ENCODE results near the gene SYNPO.

The SYNPO gene

GRCh38 chr5:150703762-150704161 lies 63.3 kb downstream of the SYNPO start:
- Histone ChIP-seq H3K36me3 (peaks cover 21 to 45% (median 36%) of the 10 kb centered on the region in 11 experiments), H3K27me3 (no peaks in the 10 kb centered on the region), H3K9ac (no peak overlapping the region), H3K4me1 (peaks cover 15 to 22% (median 20%) of the 10 kb centered on the region in 10 experiments), H3K4me2 (no peak overlapping the region), H3K9me3 (replicated peaks in 1 of 11) (no peaks in the 10 kb centered on the region), H3K4me3 (no peak overlapping the region), H3K27ac (no peak overlapping the region), H4K20me1 (peaks cover 0 to 16% (median 14%) of the 10 kb centered on the region in 11 experiments; a peak in 13 of 22 replicates)
- TF ChIP-seq Cebpa-rat (IDR thresholded peaks at IDR 0.05): no peak

DNA sequence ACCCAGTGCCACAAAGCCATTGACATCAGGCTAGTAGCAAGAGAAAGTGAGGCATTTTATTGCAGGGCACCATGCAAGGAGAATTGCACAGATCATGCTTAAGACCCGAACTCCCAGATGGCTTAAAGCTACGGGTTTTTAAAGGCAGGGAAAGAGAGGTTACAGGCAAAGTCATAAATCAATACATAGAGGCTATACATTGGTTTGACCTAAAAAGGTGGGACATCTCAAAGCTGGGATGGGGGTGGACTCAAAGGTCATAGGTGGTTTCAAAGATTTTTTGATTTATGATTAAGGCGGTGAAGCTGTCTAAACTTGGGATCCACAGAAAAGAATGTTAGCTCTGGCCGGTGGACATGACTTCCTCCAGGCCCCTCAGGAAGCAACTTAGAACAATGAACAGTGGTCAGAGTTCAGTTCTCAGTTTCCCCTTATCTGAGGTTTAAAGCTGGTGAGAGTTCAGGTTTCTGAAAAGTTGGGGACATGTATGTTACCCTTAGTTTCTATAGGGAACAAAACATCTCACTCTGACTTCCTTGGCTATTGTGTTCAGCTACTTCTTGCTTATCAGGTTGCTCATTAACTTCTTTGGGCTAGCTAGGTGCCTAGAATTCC lies 66.4 kb downstream of the SYNPO start:
- H4K20me1 ChIP-seq: peaks cover 0 to 8% (median 0%) of the 10 kb centered on the region in 11 experiments; a peak in 1 of 22 replicates
- H3K4me2 ChIP-seq: no peak overlapping the region
- H3K9ac ChIP-seq: no peak overlapping the region
- no peak for TF ChIP-seq Cebpa-rat (IDR thresholded peaks at IDR 0.05)
- peaks cover 0 to 3% (median 2%) of the 10 kb centered on the region in 10 experiments; a peak in 15 of 20 replicates for H3K4me1 ChIP-seq
- no peak overlapping the region for H3K27ac ChIP-seq
- H3K36me3 ChIP-seq: peaks cover 48 to 67% (median 58%) of the 10 kb centered on the region in 11 experiments
- H3K4me3 ChIP-seq: no peak overlapping the region
- H3K9me3 ChIP-seq (replicated peaks in 1 of 11): no peaks in the 10 kb centered on the region
- no peaks in the 10 kb centered on the region for H3K27me3 ChIP-seq
